Measurements from ENCODE around the gene RGS17.
"Not testable (repeated sequence)": the region's sequence is repeated elsewhere in the genome, so short reads cannot be mapped to it uniquely, and the experiment has no call there.

RGS17 gene

GRCh38 chr6:153131037-153131981 is at the start of gene RGS17:
Gene RGS17 (minus strand): TSS chr6:153131282. CDS start chr6:153044018, 87,264 bp downstream.
- no peak for DNase-seq

- DNase-seq = no peak
These were observed 41.7 kb upstream of the RGS17 start for GRCh38 chr6:153172815-153173214.

GRCh38 chr6:153170511-153170910 is 39.4 kb upstream of the RGS17 start:
- DNase-seq = no peak

GRCh38 chr6:153167907-153168306 is 36.8 kb upstream of the RGS17 start:
- DNase-seq = no peak

- DNase-seq = no peak
These were observed 36.2 kb upstream of the RGS17 start for GRCh38 chr6:153167061-153167891.

GRCh38 chr6:153162646-153163045 is 31.6 kb upstream of the RGS17 start:
- DNase-seq = no peak

GRCh38 chr6:153162172-153162571 is 31.1 kb upstream of the RGS17 start:
- DNase-seq = no peak

- DNase-seq = no peak
These were observed 29.1 kb upstream of the RGS17 start for GRCh38 chr6:153160221-153160620.

GRCh38 chr6:153150752-153151440 is 19.8 kb upstream of the RGS17 start:
- no peak for DNase-seq

GRCh38 chr6:153150371-153150751 is 19.3 kb upstream of the RGS17 start:
- no peak for DNase-seq

GRCh38 chr6:153149891-153150290 is 18.8 kb upstream of the RGS17 start:
- no peak for DNase-seq

- no peak for DNase-seq
These were observed 15.3 kb upstream of the RGS17 start for GRCh38 chr6:153146413-153146812.

- DNase-seq = no peak
These were observed 14.5 kb upstream of the RGS17 start for GRCh38 chr6:153145591-153145990.

GRCh38 chr6:153143200-153143599 is 12.1 kb upstream of the RGS17 start:
- no peak for DNase-seq

- no peak for DNase-seq
These were observed 9.2 kb upstream of the RGS17 start for GRCh38 chr6:153140299-153140698.

GRCh38 chr6:153138930-153139329 is 7.8 kb upstream of the RGS17 start:
- no peak for DNase-seq

- no peak for DNase-seq
These were observed 4.6 kb upstream of the RGS17 start for GRCh38 chr6:153135681-153136080.

GRCh38 chr6:153133667-153134066 is 2.6 kb upstream of the RGS17 start:
- not testable (repeated sequence) for DNase-seq

- no peak for DNase-seq
These were observed 506 bp downstream of the RGS17 start for GRCh38 chr6:153130515-153131036.

- no peak for DNase-seq
These were observed 1.1 kb downstream of the RGS17 start for GRCh38 chr6:153129873-153130514.

- no peak for DNase-seq
These were observed 4.9 kb downstream of the RGS17 start for GRCh38 chr6:153126218-153126617.

- DNase-seq = no peak
These were observed 6.0 kb downstream of the RGS17 start for GRCh38 chr6:153125032-153125431.

All from activated effector memory CD4-positive, alpha-beta T cell treated with Interleukin-2 at 50 U/mL for 16 hours (primary cell).